K562 (cell line): Measurements from ENCODE around the gene CTNNBL1. TPM values are rescaled to one million over a fixed set of nuclear protein-coding genes. Genes with fewer than 3 reads are reported as not detected.
A peak's percentile ranks its signal among the peaks of the same experiment; 100 is the strongest.

Experiments
- ATAC-seq: fragments of 200-7000 bp; cut with Tn5 transposase; 3 replicates; pipeline ENCODE4 v1.9.1; 2020; ENCODE audit warnings: moderate library complexity
- BruUV-seq: library from RNA; stranded (reverse); fragments of 400-500 nt; replicated peaks from 2 replicates; lab custom pipeline; 2021; lab: Mats Ljungman, UMichigan
- CTCF ChIA-PET: fragments of 300-600 bp; formaldehyde crosslinking; extraction: SDS; loops from one replicate; lab custom pipeline; 2021; ENCODE audit warnings: low intra/inter-chr PET ratio; lab: Yijun Ruan, JAX
- POLR2A ChIA-PET: fragments of 300-600, 350-650 bp; sonication (Branson Sonifier 250); formaldehyde crosslinking; extraction: SDS; loops from one replicate; lab custom pipeline; 2021; ENCODE audit warnings: antibody characterized with exemption, inconsistent platforms; lab: Yijun Ruan, JAX
- DNase-seq, 4 experiments: peaks; one replicate each; pipeline versions ENCODE4 v3.0.0 to v3.0.0-alpha.2; 2011 to 2018; ENCODE audit warnings: low spot score in 3 of 4, mixed read lengths in 3 of 4; ENCODE audit errors: extremely low read depth in 1 of 4
- FAIRE-seq: peaks from 2 replicates; lab custom pipeline; 2011; peaks lifted over from hg19 to GRCh38; lab: Jason Lieb, UNC
- H2AFZ ChIP-seq: 2 replicates; pipeline ENCODE4 v1.6.0; 2011; ENCODE audit warnings: low read depth, low read length, control low read depth, inconsistent platforms
- H3K27ac ChIP-seq: fragments of 200-600 bp; 3 replicates; pipeline ENCODE4 v1.8.0; 2011; ENCODE audit warnings: low read depth, mild to moderate bottlenecking, control low read depth, inconsistent platforms, low read length, moderate library complexity, mixed read lengths; ENCODE audit errors: extremely low read depth
- H3K27me3 ChIP-seq, 2 experiments: fragments of 300-600 bp in 1 of 2; 2 replicates in 1 of 2; 3 replicates in 1 of 2; pipeline versions ENCODE4 v1.6.0 to v1.8.0; 2011; ENCODE audit warnings: inconsistent platforms in 2 of 2, low read length in 2 of 2, mild to moderate bottlenecking in 1 of 2, mixed read lengths in 1 of 2, moderate library complexity in 1 of 2; ENCODE audit not compliant: control insufficient read depth in 2 of 2, insufficient read depth in 2 of 2
- H3K36me3 ChIP-seq: fragments of 300-600 bp; 3 replicates; pipeline ENCODE4 v1.8.0; 2011; ENCODE audit warnings: mild to moderate bottlenecking, low read length, inconsistent platforms; ENCODE audit not compliant: control insufficient read depth, insufficient read depth
- H3K4me1 ChIP-seq, 2 experiments: fragments of 200-600 bp in 1 of 2; replicated peaks in 1 of 2; 2 replicates in 1 of 2; 3 replicates in 1 of 2; pipeline versions ENCODE4 v1.5.1 to v1.8.0; 2011; ENCODE audit warnings: inconsistent platforms in 2 of 2, low read length in 2 of 2, mild to moderate bottlenecking in 1 of 2, mixed read lengths in 1 of 2, moderate library complexity in 1 of 2; ENCODE audit not compliant: control insufficient read depth in 2 of 2, insufficient read depth in 2 of 2
- H3K4me2 ChIP-seq: 2 replicates; pipeline ENCODE4 v1.6.1; 2011; ENCODE audit warnings: low read length, control low read depth, inconsistent platforms, mixed read lengths; ENCODE audit not compliant: insufficient read depth
- H3K4me3 ChIP-seq: fragments of 200-600 bp; sonication (generic), shearing (Covaris generic); 2 replicates; pipeline ENCODE4 v1.5.1; 2016; ENCODE audit warnings: control low read depth, inconsistent platforms
- H3K79me2 ChIP-seq: fragments of 200-600 bp; 3 replicates; pipeline ENCODE4 v1.8.0; 2011; ENCODE audit warnings: low read length, inconsistent platforms; ENCODE audit not compliant: control insufficient read depth, insufficient read depth
- H3K9ac ChIP-seq, 2 experiments: 2 replicates each; pipeline versions ENCODE4 v1.6.0 to v1.6.1; 2011; ENCODE audit warnings: low read depth in 2 of 2, low read length in 2 of 2, control low read depth in 1 of 2, inconsistent platforms in 1 of 2, mild to moderate bottlenecking in 1 of 2, mixed read lengths in 1 of 2; ENCODE audit not compliant: insufficient read depth in 1 of 2
- H3K9me1 ChIP-seq: one replicate; pipeline ENCODE4 v1.6.0; 2011; ENCODE audit warnings: inconsistent platforms, mild to moderate bottlenecking, low read length, moderate library complexity; ENCODE audit not compliant: control insufficient read depth, insufficient read depth
- H3K9me3 ChIP-seq: replicated peaks from 2 replicates; pipeline ENCODE4 v1.5.1; 2011; ENCODE audit warnings: low read depth, low read length, inconsistent platforms; ENCODE audit not compliant: control insufficient read depth, insufficient read depth
- H4K20me1 ChIP-seq: replicated peaks from 2 replicates; pipeline ENCODE4 v1.6.1; 2011; ENCODE audit warnings: low read length, inconsistent platforms, mixed read lengths; ENCODE audit not compliant: control insufficient read depth, insufficient read depth
- CXXC5 ChIP-seq: fragments of 250-450 bp; sonication (Bioruptor Pico); IDR thresholded peaks from 2 replicates; pipeline ENCODE4 v1.8.0; 2022; ENCODE audit warnings: inconsistent platforms, mild to moderate bottlenecking, moderate library complexity
- KLF16 ChIP-seq: IDR thresholded peaks from 2 replicates; pipeline ENCODE4 v1.6.1; 2016; ENCODE audit warnings: antibody characterized with exemption
- PPARD ChIP-seq: fragments of 250-450 bp; sonication (Bioruptor Pico); IDR thresholded peaks from 2 replicates; pipeline ENCODE4 v1.8.0; 2022; ENCODE audit warnings: inconsistent platforms, mild to moderate bottlenecking, moderate library complexity
- ZNF354B ChIP-seq: fragments of 250-450 bp; sonication (Bioruptor Pico); IDR thresholded peaks from 2 replicates; pipeline ENCODE4 v1.4.0; 2020
- WGBS: fragments of 100-300 bp; shearing (Covaris generic); methylation state at CpG from one replicate; pipeline ENCODE4 v1.1.6; 2016; ENCODE audit warnings: low coverage, mixed read lengths; ENCODE audit not compliant: insufficient coverage; ENCODE audit errors: missing lambda C conversion rate; 5-methylcytosine and 5-hydroxymethylcytosine counted together
- in situ Hi-C: fragments of 300-500 bp; cut with MboI; formaldehyde crosslinking; loops from 4 replicates; pipeline ENCODE4 v1.15.0; 2018; ENCODE audit warnings: inconsistent platforms, mixed read lengths
- intact Hi-C: fragments of 100-400 bp; cut with micrococcal nuclease; formaldehyde crosslinking; loops from 2 replicates; pipeline ENCODE4 v1.14.2; 2022
- polyA plus RNA-seq, 8 experiments: library from polyadenylated mRNA; depleted of rRNA in 4 of 8; stranded (reverse) in 5 of 8; unstranded in 3 of 8; fragments of >200 nt; fragmentation: Nextera tagmentation in 2 of 8; fragmentation: Illumina TruSeq in 1 of 8; extraction: Ambion mirVana in 2 of 8; extraction: Trizol in 1 of 8; gene quantifications; 2 replicates each; pipeline versions ENCODE4 v1.2.1 to v1.2.3, GENCODE V29; 2011 to 2014; ENCODE audit warnings: inconsistent platforms in 1 of 8, missing spikeins in 1 of 8
- total RNA-seq, 7 experiments: library from RNA; depleted of rRNA in 6 of 7; stranded (reverse); fragments of >200 nt in 6 of 7; fragmentation: Illumina TruSeq in 2 of 7; extraction: Trizol in 2 of 7; gene quantifications; 2 replicates each; pipeline versions ENCODE4 v1.2.1 to v1.2.3, GENCODE V29; 2011 to 2021; ENCODE audit warnings: low replicate concordance in 1 of 7

CTNNBL1 gene
- total and polyA plus RNA-seq, 9 of the 15 experiments (the other 6 are each of a cell fraction or from before 2014, with no cell fraction given) = 32.4 to 85.6 (median 43.6) TPM

DNA sequence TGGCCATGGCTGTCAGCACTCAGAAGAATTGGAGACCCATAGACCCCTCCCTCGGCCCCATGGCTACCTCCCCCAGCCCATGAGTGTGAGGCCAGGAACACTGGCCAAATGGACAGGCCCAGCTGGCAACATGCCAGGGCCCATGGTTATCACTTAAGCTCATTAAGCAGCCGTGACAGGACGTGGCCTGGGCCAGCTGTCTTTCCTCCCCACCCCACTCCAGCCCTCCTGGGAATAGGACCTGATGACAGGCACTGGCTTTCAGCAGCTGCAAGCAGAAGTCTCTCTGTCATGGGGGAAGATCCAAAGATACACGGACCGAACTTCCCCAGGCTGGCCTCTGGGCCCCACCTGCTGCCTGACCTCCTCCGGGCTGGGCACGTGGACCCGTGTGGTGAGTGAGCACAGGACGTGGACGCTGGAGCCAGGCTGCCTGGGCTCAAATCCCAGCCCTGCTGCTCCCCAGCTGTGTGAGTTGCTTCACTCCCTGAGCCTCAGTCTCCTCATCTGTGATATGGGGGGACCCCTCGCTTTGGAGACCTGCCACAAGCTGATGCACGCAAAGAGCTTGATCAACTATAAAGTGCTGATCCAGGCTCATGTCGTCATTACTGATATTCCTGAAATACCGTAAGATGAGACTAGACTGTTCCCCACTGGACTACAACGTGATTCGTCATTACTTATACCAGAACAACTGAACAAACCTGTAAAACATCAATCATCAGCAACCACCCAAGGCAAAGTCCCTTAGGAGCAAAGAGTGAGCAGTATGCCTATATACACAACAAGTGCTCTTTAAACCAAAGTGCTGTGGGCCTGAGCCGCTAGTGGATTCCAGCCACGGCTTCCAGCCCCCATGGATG lies 187.1 kb downstream of the CTNNBL1 start (continued):
- no peak for TF ChIP-seq PPARD (CRISPR knock-in tag)
- peak; percentile 70 for TF ChIP-seq CXXC5
- TF ChIP-seq KLF16 = 0 out of 2 replicates have a peak, but pooled peaks have one; percentile 27

DNA sequence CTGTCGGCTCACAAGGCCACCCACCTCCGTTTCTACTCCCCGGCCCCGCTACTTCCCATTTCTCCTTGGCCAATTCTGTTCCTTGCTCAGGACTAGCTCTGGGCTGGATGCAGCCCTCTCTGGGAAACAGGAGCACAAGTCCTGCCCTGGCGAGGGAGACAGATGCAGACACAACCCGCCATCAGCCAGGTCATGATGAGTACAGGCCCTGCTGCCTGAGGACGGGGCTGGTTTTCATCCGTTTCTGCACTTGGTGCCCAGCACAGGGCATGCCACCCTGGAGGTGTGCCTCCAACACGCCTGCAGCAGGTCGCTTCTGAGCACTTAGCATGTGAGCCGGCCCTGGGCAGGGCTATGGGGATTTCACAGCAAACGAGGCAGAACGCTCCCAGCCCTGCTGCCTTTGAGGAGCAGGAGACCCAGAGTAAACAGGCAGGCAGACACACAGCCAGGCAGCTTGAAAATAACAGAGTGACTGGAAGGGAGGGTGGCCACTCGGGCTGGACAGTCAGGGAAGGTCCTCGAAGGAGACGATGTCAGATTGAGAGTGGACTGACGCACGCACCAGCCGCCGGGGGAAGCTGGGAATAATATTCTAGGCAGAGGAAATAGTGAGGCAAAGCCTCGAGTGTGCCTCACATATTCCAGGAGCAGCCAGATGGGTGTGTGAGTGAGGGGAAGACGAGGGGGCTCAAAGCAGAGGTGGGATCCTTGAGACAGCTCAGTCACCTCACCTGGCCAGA lies 187.9 kb downstream of the CTNNBL1 start:
- Histone ChIP-seq H3K27ac (no peak overlapping the region), H3K9me3 (no peaks in the 10 kb centered on the region), H3K4me1 (peaks cover 11 to 18% of the 10 kb centered on the region in 2 experiments; a peak in 4 of 5 replicates)
- DNase-seq = no peak
- in situ Hi-C loops = no loop called here
- POLR2A ChIA-PET = interaction anchor here (0.7 to 1.2 kb wide), 3 partner anchors 9 to 568 kb away, joined by 3 read pairs; no protein-coding TSS in a partner anchor
- no peak for TF ChIP-seq ZNF354B
- TF ChIP-seq, all 486 proteins: peak for 0
- CTCF ChIA-PET = no interaction called here
- whole genome bisulfite sequencing = 12% methylated on average over 22 of the region's 22 CpGs
- H4K20me1 ChIP-seq = peaks cover 10% of the 10 kb centered on the region; the same call in 1 of the 2 replicates
- H2AFZ ChIP-seq = no peak overlapping the region
- BruUV-seq = no TSS peak
- intact Hi-C loops = no loop called here
- peaks cover 36 to 78% of the 10 kb centered on the region in 2 experiments for H3K27me3 ChIP-seq
- ATAC-seq = no peak; the same call in 2 of the 3 replicates
- H3K4me3 ChIP-seq = no peak overlapping the region
- no peak for FAIRE-seq
- no peaks in the 10 kb centered on the region for H3K79me2 ChIP-seq
- H3K9me1 ChIP-seq = no peaks in the 10 kb centered on the region
- H3K4me2 ChIP-seq = no peak overlapping the region
- H3K36me3 ChIP-seq = no peaks in the 10 kb centered on the region
- no peak overlapping the region; a peak in 1 of 4 replicates for H3K9ac ChIP-seq
